Neural crest cell (in vitro differentiated cells): ENCODE data around the gene PCSK7. TPM values are rescaled to one million over a fixed set of nuclear protein-coding genes. Genes with fewer than 3 reads are reported as not detected.

Experiments used
- DNase-seq: peaks from one replicate; pipeline ENCODE4 v3.0.0; 2021; ENCODE audit warnings: low read depth, mixed read lengths, low spot score
- H3K27ac Mint-ChIP-seq: one replicate; pipeline ENCODE4 v1.8.0; 2021; ENCODE audit warnings: mild to moderate bottlenecking, mixed read lengths; ENCODE audit not compliant: unreplicated experiment
- H3K27me3 Mint-ChIP-seq: 2 replicates; pipeline ENCODE4 v1.8.0; 2021; ENCODE audit warnings: low read depth, mild to moderate bottlenecking, mixed read lengths
- H3K36me3 Mint-ChIP-seq: 2 replicates; pipeline ENCODE4 v1.8.0; 2021; ENCODE audit warnings: low read depth, mild to moderate bottlenecking, mixed read lengths
- H3K4me1 Mint-ChIP-seq: 2 replicates; pipeline ENCODE4 v1.8.0; 2021; ENCODE audit warnings: mixed read lengths
- H3K4me3 Mint-ChIP-seq: one replicate; pipeline ENCODE4 v1.8.0; 2021; ENCODE audit warnings: mild to moderate bottlenecking, mixed read lengths
- H3K9me3 Mint-ChIP-seq: 2 replicates; pipeline ENCODE4 v1.8.0; 2021; ENCODE audit warnings: mixed read lengths
- CTCF ChIP-seq: fragments of 200-600 bp; sonication (generic); conservative IDR thresholded peaks from 2 replicates; pipeline ENCODE4 v1.5.0; 2021; ENCODE audit warnings: antibody characterized with exemption, mild to moderate bottlenecking
- total RNA-seq: library from RNA; stranded (reverse); gene quantifications from 2 replicates; pipeline ENCODE4 v1.2.1, GENCODE V29; 2021

PCSK7 gene
- total RNA-seq, 1 donor from 2014 or later: 49.7 TPM

GRCh38 chr11:117229931-117230285 is 2.0 kb downstream of the PCSK7 start:
- H3K27ac Mint-ChIP-seq: no peak overlapping the region
- TF ChIP-seq CTCF: no peak
- no peak for DNase-seq
- no peaks in the 10 kb centered on the region for H3K9me3 Mint-ChIP-seq
- no peaks in the 10 kb centered on the region for H3K27me3 Mint-ChIP-seq
- peak overlapping the region; percentile 96 for H3K4me3 Mint-ChIP-seq
- H3K36me3 Mint-ChIP-seq: peaks cover 2% of the 10 kb centered on the region
- H3K4me1 Mint-ChIP-seq: peaks cover 45% of the 10 kb centered on the region

- DNase-seq: no peak
- Mint-ChIP-seq H3K4me3 (peak overlapping the region; percentile 96), H3K27ac (no peak overlapping the region), H3K36me3 (peaks cover 2% of the 10 kb centered on the region), H3K27me3 (no peaks in the 10 kb centered on the region), H3K9me3 (no peaks in the 10 kb centered on the region), H3K4me1 (peaks cover 49% of the 10 kb centered on the region)
- no peak for TF ChIP-seq CTCF
Observed at GRCh38 chr11:117229411-117229810, 2.5 kb downstream of the PCSK7 start.

- DNase-seq: no peak
- no peaks in the 10 kb centered on the region for H3K27me3 Mint-ChIP-seq
- H3K4me3 Mint-ChIP-seq: peak overlapping the region; percentile 71
- no peak for TF ChIP-seq CTCF
- H3K36me3 Mint-ChIP-seq: peaks cover 2% of the 10 kb centered on the region
- no peak overlapping the region for H3K27ac Mint-ChIP-seq
- H3K4me1 Mint-ChIP-seq: peaks cover 43% of the 10 kb centered on the region
- H3K9me3 Mint-ChIP-seq: no peaks in the 10 kb centered on the region
Observed at GRCh38 chr11:117228091-117228490, 3.8 kb downstream of the PCSK7 start.

GRCh38 chr11:117226388-117227385 is 5.2 kb downstream of the PCSK7 start:
- peak; percentile 88 for TF ChIP-seq CTCF
- Mint-ChIP-seq H3K9me3 (no peaks in the 10 kb centered on the region), H3K36me3 (peaks cover 2% of the 10 kb centered on the region), H3K27me3 (no peaks in the 10 kb centered on the region), H3K4me1 (peaks cover 42% of the 10 kb centered on the region), H3K4me3 (peak overlapping the region; percentile 92), H3K27ac (no peak overlapping the region)
- DNase-seq: peak; percentile 38

GRCh38 chr11:117225553-117226170 is 6.2 kb downstream of the PCSK7 start:
- Mint-ChIP-seq H3K9me3 (no peaks in the 10 kb centered on the region), H3K27ac (no peak overlapping the region), H3K27me3 (no peaks in the 10 kb centered on the region), H3K4me1 (peaks cover 32% of the 10 kb centered on the region), H3K4me3 (no peak overlapping the region), H3K36me3 (peaks cover 2% of the 10 kb centered on the region)
- TF ChIP-seq CTCF: no peak
- DNase-seq: no peak
